Rectal smooth muscle tissue (tissue), 1 donor: ENCODE measurements around the gene NDEL1.

Source experiments
- H3K27ac ChIP-seq: one replicate; pipeline ENCODE4 v1.7.0; 2013; ENCODE audit warnings: low read depth, low read length, inconsistent platforms
- H3K27me3 ChIP-seq: one replicate; pipeline ENCODE4 v1.7.0; 2013; ENCODE audit warnings: low read length; ENCODE audit not compliant: control insufficient read depth, insufficient read depth
- H3K36me3 ChIP-seq: one replicate; pipeline ENCODE4 v1.7.0; 2013; ENCODE audit warnings: low read length; ENCODE audit not compliant: control insufficient read depth, insufficient read depth
- H3K4me1 ChIP-seq: one replicate; pipeline ENCODE4 v1.7.0; 2013; ENCODE audit warnings: low read length; ENCODE audit not compliant: control insufficient read depth, insufficient read depth
- H3K4me3 ChIP-seq: one replicate; pipeline ENCODE4 v1.7.0; 2013; ENCODE audit warnings: low read length
- H3K9ac ChIP-seq: one replicate; pipeline ENCODE4 v1.7.0; 2013; ENCODE audit warnings: low read length

The NDEL1 gene

DNA sequence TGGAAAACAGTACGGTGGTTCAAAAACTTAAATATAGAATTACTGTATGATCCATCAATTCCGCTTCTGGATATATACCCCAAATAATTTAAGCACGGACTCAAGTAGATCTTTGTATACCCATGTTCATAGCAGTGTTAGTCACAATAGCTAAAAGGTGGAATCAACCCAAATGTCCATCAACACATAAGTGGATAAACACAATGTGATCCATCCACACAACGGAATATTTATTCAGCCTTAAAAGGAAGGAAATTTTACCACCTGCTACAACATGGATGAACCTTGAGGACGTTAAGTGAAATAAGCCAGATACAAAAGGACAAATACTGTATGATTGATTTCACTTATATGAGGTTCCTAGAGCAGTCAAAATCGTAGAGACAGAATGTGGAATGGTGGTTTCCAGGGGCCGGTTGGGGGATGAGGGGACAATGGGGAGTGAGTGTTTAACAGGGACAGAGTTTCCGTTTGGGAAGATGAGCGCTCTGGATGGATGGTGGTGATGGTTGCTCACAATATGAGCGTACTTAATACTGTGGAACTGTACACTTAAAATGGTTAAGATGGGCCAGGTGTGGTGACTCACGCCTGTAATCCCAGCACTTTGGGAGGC is 32.7 kb upstream of the NDEL1 start:
- Histone ChIP-seq H3K4me1 (no peaks in the 10 kb centered on the region), H3K36me3 (no peaks in the 10 kb centered on the region), H3K4me3 (no peak overlapping the region), H3K27me3 (no peaks in the 10 kb centered on the region), H3K27ac (no peak overlapping the region), H3K9ac (no peak overlapping the region)

DNA sequence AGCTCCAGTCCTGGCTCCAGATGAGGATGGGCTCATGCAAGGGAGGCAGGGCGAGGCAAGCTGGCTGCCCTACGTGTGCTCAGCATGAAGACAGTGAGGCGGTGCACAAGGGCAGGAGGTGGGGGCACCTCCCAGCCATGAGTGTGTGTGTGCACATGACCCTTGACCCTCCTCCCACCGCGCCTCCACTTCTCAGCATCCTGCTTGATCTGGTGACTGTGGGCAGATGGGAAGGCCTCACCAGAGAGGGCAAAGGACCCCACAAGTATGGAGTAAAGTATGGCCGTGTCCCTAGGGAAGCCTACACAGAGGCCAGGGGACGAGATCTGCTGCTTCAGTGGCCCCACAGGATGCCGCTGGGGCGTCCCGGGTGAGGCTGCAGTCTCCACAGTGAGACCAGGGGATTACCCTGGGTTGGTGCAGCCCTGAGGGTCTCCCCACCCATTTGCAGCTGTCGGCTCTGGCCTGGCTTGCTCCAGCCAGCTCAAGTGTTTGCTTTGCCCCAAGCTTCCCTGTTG is 30.1 kb upstream of the NDEL1 start:
- H3K27me3 ChIP-seq, result no peaks in the 10 kb centered on the region

DNA sequence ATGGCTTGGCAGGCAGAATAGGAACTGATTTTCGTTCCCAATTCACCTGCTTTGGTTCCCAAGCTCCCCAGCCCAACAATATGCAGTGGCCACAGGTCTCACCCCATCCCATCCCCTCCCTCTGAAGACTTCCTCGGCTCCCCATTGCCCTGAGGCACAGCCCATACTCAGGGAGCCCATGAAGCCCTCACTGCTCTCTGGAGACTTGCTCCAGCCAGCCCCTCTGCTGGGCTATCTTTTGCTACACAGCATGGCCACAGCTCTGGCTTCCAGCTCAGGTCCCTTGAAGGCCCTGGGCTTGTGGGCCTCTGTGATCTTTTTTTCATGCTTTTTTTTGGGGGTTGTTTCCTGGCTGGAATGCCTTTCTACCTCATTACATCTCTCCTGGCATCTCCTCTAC is 29.5 kb upstream of the NDEL1 start:
- Histone ChIP-seq H3K9ac (no peak overlapping the region), H3K4me1 (no peaks in the 10 kb centered on the region), H3K27me3 (no peaks in the 10 kb centered on the region), H3K4me3 (no peak overlapping the region), H3K27ac (no peak overlapping the region), H3K36me3 (no peaks in the 10 kb centered on the region)

More for the DNA sequence above, 30.1 kb upstream of the NDEL1 start:
- no peak overlapping the region for H3K4me3 ChIP-seq
- no peak overlapping the region for H3K9ac ChIP-seq
- H3K4me1 ChIP-seq, result no peaks in the 10 kb centered on the region
- H3K27ac ChIP-seq, result no peak overlapping the region
- no peaks in the 10 kb centered on the region for H3K36me3 ChIP-seq

GRCh38 chr17:8408371-8408770 is 27.3 kb upstream of the NDEL1 start:
- no peaks in the 10 kb centered on the region for H3K4me1 ChIP-seq
- H3K9ac ChIP-seq, result no peak overlapping the region
- H3K27ac ChIP-seq, result no peak overlapping the region
- no peaks in the 10 kb centered on the region for H3K27me3 ChIP-seq
- H3K4me3 ChIP-seq, result no peak overlapping the region
- H3K36me3 ChIP-seq, result no peaks in the 10 kb centered on the region

DNA sequence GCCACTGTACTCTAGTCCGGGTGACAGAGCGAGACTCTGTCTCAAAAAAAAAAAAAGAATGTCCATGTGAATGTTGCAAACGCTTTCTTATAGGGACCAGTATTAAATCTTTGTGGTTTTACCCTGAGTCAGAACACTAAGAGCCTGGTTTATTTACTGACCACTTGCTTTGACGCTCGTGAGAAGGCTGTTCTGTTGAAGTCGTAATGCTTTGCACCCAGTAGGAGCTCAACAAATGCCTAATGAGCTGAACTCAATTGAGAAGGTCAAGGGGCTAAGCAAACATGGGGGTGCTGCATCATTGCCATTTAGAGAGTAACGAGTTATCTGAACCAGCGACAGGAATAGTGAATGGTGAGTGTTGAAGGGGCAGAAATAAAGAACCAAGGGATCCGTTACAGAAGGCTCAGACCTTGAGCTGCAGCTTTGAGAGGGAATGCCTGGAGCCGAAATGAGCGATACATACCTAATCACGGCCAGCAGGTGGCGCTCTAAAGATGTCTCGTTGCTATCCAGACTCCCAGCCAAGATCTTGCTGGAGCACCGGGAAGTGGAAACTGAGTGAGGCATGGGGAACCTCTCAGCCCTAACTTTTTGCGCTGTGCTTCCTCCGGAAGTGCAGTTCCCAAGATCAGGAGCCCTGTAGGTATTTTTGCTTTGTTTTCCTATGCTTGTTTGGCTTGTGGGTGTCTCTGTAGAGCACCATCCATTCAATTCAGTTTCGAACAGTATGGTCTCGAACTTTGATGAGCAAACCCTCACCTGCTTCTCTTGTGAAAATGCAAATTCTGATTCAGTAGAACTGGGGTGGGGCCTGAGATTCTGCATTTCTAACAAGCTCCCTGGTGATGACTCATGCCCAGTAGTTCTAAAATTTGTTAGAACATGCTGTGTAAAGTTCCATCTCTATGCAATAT is 25.5 kb upstream of the NDEL1 start:
- Histone ChIP-seq H3K36me3 (no peaks in the 10 kb centered on the region), H3K9ac (no peak overlapping the region), H3K27me3 (no peaks in the 10 kb centered on the region), H3K4me1 (no peaks in the 10 kb centered on the region), H3K27ac (no peak overlapping the region), H3K4me3 (no peak overlapping the region)

DNA sequence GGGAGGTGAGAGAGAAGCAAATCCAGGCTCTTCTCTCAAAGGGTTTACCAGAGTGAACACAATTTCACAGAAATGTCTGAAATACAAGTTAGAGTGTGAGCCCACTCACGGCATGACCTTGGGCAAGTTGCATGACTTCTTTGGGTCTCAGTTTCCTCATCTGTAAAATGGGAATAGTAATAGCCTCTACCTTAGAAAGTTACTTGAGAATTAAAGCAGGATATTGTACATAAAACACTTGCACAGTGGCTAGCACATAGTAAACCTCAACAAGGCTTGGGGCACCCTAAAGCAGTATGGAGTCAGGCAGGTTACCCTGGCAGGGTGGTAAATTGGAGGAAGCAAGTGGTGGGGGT is 24.8 kb upstream of the NDEL1 start:
- no peak overlapping the region for H3K4me3 ChIP-seq
- no peak overlapping the region for H3K9ac ChIP-seq
- no peaks in the 10 kb centered on the region for H3K27me3 ChIP-seq
- H3K4me1 ChIP-seq, result no peaks in the 10 kb centered on the region
- H3K36me3 ChIP-seq, result no peaks in the 10 kb centered on the region
- no peak overlapping the region for H3K27ac ChIP-seq

DNA sequence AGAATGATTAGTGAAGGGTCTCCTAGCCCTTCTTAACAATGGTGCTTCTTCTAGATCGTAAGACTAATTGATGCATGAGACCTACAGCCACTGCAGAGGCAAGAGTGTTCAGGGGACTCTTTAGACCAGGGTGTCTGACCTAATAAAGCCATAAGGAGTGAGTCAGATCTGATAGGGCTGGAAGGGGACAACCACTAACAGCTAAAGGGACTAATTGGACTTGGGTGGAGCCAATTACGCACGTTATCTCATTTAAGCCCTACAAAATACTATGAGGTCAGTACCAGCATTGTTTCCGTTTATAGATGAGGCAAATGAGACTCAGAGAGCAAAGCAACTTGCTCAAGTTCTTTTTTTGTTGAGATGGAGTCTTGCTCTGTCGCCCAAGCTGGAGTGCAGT is 23.6 kb upstream of the NDEL1 start:
- no peaks in the 10 kb centered on the region for H3K36me3 ChIP-seq
- H3K27ac ChIP-seq, result no peak overlapping the region
- H3K4me3 ChIP-seq, result no peak overlapping the region
- H3K27me3 ChIP-seq, result no peaks in the 10 kb centered on the region
- H3K4me1 ChIP-seq, result no peaks in the 10 kb centered on the region
- H3K9ac ChIP-seq, result no peak overlapping the region

DNA sequence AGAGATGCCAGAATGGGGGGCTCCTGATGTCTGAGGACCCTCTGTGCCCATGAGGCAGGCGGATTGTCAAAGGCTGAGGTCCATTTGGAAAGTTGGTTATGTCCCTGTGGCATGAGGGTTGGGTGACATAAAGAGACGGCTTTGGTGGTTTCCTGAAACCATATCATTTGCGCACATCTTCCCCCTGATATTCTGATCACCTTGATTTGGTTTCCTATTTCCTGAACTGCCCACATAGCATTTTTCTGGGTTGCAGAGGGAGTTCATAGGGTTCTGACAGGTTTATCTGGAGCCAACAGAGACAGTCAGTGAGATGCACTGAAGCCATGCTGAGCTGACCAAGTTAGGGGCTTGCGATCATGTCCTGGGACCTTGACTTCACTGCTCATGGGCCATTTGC is 22.4 kb upstream of the NDEL1 start:
- H3K4me1 ChIP-seq, result no peaks in the 10 kb centered on the region
- H3K4me3 ChIP-seq, result no peak overlapping the region
- no peak overlapping the region for H3K9ac ChIP-seq
- H3K27me3 ChIP-seq, result no peaks in the 10 kb centered on the region
- no peaks in the 10 kb centered on the region for H3K36me3 ChIP-seq
- H3K27ac ChIP-seq, result no peak overlapping the region

GRCh38 chr17:8413938-8414337 is 21.7 kb upstream of the NDEL1 start:
- H3K4me1 ChIP-seq, result no peaks in the 10 kb centered on the region
- no peak overlapping the region for H3K4me3 ChIP-seq
- H3K9ac ChIP-seq, result no peak overlapping the region
- H3K27me3 ChIP-seq, result no peaks in the 10 kb centered on the region
- H3K36me3 ChIP-seq, result no peaks in the 10 kb centered on the region
- H3K27ac ChIP-seq, result no peak overlapping the region

DNA sequence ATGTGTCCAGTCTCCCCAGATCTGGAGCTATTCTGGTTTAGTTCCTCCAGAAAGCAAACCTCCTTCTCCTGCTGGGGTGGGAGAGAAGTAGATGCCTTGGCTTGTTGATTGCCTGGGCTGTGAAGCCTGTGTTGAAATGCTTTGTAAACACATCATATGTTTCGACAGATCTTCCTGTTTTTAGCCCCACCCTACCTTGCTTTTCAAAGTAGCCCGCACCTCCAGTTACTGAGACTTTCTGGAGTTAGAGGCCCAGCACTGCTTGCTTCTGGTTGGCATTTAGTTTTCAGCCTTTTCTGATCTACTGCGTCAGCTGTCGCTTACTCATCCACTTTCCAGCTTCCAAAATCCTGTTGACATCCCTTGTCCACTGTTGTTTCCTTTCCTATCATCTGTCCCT is 17.9 kb upstream of the NDEL1 start:
- Histone ChIP-seq H3K9ac (no peak overlapping the region), H3K4me1 (no peaks in the 10 kb centered on the region), H3K4me3 (no peak overlapping the region), H3K27ac (no peak overlapping the region), H3K27me3 (no peaks in the 10 kb centered on the region), H3K36me3 (no peaks in the 10 kb centered on the region)

DNA sequence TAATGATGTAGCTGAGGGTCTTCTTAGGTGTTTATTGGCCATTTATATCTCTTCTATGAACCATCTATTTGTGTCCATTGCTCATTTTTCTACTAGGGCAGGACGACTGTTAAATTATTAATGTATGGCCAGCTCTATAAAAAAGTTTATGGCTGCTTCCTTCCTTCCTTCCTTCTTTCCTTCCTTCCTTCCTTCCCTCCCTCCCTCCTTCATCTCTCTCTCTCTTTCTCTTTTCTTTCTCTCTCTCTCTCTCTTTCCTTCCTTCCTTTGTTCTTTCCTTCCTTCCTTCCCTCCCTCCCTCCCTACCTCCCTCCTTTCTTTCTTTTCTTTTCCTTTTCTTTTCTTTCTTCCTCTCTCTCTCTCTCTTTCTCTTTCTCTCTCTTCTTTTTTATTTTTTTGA is 17.2 kb upstream of the NDEL1 start:
- Histone ChIP-seq H3K9ac (no peak overlapping the region), H3K4me3 (no peak overlapping the region), H3K27ac (no peak overlapping the region), H3K4me1 (no peaks in the 10 kb centered on the region), H3K36me3 (no peaks in the 10 kb centered on the region), H3K27me3 (no peaks in the 10 kb centered on the region)

GRCh38 chr17:8419305-8419704 is 16.4 kb upstream of the NDEL1 start:
- Histone ChIP-seq H3K27me3 (no peaks in the 10 kb centered on the region), H3K9ac (no peak overlapping the region), H3K4me1 (no peaks in the 10 kb centered on the region), H3K4me3 (no peak overlapping the region), H3K36me3 (no peaks in the 10 kb centered on the region), H3K27ac (no peak overlapping the region)
